Left colon (tissue), 2 donors: ENCODE measurements around the gene COL9A2. TPM values are rescaled to one million over a fixed set of nuclear protein-coding genes. Genes with fewer than 3 reads are reported as not detected.
"Not testable (repeated sequence)": the region's sequence is repeated elsewhere in the genome, so short reads cannot be mapped to it uniquely, and the experiment has no call there.

Experiments
- ATAC-seq: fragments of 200-7000 bp; cut with Tn5 transposase; one replicate; pipeline ENCODE4 v1.9.1; 2020; ENCODE audit warnings: mild to moderate bottlenecking, moderate library complexity
- DNase-seq, 2 donors: peaks; one replicate each; pipeline ENCODE4 v3.0.0-alpha.2; 2020
- intact Hi-C, 2 donors: fragments of 100-400 bp; cut with DNase I in 1 of 2; cut with micrococcal nuclease in 1 of 2; formaldehyde crosslinking; loops; one replicate each; pipeline versions ENCODE4 v1.11.2 to v1.14.0; 2022; cut with DNase I, micrococcal nuclease
- total RNA-seq, 2 donors: library from RNA; stranded (reverse); fragmentation: NEBNext Ultra II Directional; extraction: Animal tissue kit (Norgen Biotek cat#: 25700); gene quantifications; one replicate each; pipeline ENCODE4 v1.2.1, GENCODE V29; 2021
- donor health status: DM: no; HTN: no; CAD: no.
- donor health status: DM: yes; HTN: yes; CAD: no.

The COL9A2 gene
- total RNA-seq, 2 donors from 2014 or later, result 3.7 to 5.7 TPM

DNA sequence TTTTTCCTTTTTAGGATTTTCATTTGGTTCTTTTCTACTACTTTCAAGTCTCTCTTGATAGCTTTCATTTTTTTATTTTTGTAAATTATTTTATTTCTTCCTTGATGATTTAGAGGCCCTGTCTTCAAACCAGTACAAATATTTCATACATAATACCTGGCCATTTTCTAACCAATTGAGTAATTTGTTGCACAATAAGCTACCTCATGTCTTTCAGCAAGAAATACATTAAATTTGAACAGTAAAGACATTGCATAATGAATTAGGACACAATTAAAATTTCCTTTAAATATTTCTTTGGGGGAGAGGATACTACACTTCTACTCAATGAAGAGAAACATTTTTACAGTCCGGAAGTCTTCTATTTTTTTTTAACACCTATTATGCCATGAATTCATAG is 15.6 kb upstream of the COL9A2 start:
- ATAC-seq (no peak), DNase-seq (no peak)
- intact Hi-C loops, result no loop called here

DNA sequence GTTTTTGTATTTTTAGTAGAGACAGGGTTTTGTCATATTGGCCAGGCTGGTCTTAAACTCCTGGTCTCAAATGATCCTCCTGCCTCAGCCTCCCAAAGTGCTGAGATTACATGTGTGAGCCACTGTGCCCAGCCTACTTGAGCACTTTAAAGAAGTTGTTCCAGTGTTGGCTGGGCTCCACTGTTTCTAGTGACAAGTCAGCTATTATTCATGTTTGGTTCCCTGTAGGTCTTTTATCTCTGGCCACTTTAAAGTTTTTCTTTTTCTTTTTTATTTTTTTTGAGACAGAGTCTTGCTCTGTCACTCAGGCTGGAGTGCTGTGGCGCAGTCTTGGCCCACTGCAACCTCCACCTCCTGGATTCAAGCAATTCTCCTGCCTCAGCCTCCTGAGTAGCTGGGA is 14.3 kb upstream of the COL9A2 start:
- intact Hi-C loops, DNase-seq, ATAC-seq: not testable (repeated sequence)

DNA sequence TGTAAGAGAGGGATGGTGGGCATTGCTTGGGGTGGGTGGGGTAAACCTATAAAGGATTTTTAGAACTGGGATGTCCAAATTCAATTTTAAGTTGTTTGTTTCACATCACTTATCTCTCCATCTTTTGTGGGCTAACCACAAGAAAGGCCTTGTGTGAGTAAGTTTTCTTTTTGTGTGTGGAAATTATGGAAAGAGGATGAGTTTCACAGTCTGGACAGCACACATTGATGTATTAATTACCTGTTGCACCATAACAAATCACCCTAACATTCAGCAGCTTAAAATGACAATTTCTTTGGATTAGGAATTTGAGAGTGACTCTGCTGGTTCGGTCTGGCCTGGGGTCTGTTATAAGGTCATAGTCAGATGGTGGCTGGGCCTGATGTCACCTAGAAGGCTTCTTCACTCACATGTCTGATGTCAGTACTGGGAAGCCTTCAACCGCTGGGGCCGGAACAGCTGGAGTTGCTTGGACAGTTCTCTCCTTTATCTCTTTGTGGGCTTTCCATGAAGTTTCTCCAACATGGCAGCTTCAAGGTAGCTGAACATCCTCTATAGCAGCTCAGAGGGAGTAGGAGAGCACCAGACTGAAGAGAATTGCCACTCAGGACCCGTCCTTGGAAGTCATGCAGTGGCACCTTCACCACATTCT is 2.0 kb upstream of the COL9A2 start:
- intact Hi-C loops, result no loop called here
- ATAC-seq (no peak), DNase-seq (no peak)

DNA sequence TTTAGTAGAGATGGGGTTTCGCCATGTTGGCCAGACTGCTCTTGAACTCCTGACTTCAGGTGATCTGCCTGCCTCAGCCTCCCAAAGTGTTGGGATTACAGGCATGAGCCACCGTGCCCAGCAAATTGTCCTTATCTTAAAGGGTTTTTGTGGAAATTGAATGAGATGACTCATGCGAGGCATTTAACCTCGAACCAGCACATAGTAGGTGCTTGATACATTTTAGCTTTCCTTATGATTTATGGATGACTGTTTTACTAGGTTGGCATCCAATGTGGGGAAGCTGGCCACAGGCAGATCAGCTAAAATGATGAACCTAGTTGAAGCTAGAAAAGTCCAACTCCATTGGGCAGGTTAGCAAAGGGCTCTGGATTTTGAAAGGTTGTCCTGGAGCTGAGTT is 1.4 kb upstream of the COL9A2 start:
- intact Hi-C loops, result no loop called here
- ATAC-seq (no peak), DNase-seq (no peak)

DNA sequence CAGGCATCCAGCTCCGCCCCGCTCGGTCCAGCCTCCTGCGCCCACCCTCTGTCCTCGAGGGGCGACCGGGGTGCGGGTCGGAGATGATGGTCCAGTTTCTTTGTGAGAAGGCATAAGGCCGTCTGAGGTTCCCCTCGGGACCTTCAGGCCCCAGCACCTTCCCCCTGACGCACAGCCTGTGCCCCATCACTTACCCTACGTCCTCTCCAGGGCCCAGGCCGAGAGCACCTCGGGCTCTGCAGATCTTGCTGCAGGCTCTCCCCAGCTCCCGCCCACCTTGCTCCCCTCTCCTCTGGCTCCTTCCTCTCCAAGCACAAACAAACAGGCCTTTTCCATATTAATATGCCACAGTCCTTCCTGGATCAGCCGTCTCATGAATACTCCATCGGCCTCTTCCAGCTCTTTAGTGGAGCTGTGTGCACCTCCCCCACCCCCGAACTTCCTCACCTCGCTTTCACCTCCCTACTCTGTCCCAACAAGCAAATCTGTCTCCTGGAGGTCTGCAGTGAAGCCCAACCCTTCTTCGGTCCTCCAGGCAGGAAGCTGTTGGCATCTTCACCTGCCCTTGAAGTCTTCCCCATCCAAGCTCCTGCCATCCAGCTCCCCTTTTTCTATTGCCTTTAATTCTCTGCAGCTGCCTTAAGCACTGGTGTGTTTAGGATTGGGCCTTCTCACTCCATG is 448 bp upstream of the COL9A2 start:
- DNase-seq (no peak), ATAC-seq (no peak)
- intact Hi-C loops, result no loop called here

DNA sequence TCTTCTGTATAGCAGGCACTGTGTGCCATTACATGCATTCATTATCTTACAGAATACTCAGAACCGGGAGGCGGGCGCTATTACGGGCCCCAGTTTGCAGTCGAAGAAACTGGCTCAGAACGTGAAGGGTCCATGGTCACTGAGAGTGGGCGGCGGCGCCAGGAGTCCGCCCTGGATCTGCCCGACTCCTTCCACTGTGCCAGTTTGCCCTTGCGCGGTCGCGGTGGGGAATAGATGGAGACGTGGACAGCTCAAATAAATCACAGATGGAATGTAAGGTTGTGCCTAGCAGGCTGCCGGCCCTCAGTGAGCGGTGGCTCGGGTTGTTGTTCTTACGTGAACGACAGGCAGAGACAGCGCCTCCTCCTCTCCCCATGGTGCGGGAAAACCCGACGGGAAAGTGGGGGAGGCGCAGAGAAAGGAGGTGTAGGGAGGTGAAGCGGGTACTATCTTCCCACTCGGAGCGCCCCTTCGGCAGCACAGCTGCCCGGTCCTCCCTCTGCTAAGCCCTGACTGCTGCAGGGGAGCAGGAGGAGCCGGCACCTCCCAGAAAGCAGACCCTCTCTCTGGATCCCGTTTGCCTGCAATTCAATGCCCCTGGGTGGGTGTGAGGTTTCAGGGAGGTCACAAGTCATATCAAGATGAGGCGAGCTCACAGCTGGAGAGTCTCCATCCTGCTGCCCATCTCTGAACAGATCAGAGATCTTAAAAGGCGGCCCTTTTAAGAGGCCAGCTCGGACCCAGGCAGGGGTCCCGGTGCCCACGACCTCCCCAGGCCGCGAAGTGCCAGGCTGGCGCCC is 1.1 kb downstream of the COL9A2 start:
- ATAC-seq, result peak; percentile 26
- intact Hi-C loops, result no loop called here
- DNase-seq, result peak in 1 of 2 donors; percentile 41

DNA sequence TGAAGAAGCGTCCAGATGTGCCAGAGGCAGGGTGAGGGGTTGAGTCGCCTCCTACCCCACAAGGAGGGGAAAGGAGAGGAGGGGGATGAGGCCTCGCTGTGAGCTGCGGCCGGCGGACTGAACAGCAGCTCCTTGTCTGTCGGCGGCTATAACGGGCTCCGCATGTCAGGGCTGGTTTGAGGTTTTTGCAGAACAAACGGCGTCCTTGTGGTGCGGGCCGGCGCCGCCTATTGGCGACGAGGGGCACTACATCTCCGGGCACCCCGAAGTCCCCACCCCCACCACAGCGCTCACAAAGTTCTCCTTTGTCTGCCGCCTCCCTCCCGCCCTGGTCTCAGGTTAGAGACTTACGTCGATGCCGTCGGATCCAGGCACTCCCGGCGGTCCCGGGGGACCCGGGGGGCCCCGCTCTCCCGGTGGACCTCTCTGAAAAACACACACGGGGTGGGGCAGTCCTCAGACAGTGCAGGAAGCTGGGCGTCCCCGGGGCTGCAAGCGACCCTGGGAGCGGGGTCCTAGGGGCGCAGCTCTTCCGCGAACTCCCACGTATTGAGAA is 1.8 kb downstream of the COL9A2 start:
- ATAC-seq (peak; percentile 77), DNase-seq (peak; percentile 73 to 82)
- intact Hi-C loops, result no loop called here

DNA sequence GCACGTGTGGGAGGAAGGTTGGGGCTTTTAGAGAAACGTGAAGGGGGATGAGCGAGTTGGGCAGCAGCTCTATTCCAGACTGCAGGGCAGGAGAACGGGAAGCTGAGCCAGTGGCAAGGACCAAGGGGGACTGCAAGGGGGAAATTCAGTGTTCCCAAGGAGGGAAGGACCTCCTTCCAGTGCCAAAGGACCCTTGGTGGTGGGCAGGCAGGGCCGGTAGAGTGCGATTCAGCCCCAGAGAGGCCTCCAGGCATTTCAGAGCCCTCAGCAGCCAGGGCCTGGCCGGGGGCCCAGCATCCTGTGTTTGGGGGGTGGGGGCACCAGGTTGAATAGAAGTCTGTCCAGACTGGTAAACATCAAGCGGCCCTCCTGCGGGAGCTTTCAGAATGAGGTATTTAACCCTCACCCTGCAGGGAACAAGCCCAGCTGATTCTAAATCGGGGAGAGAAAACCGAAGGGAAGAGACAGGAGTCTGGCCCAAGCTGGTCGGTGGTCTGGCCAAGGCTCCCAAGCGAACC is 2.3 kb downstream of the COL9A2 start:
- DNase-seq (no peak), ATAC-seq (no peak)
- intact Hi-C loops, result no loop called here

DNA sequence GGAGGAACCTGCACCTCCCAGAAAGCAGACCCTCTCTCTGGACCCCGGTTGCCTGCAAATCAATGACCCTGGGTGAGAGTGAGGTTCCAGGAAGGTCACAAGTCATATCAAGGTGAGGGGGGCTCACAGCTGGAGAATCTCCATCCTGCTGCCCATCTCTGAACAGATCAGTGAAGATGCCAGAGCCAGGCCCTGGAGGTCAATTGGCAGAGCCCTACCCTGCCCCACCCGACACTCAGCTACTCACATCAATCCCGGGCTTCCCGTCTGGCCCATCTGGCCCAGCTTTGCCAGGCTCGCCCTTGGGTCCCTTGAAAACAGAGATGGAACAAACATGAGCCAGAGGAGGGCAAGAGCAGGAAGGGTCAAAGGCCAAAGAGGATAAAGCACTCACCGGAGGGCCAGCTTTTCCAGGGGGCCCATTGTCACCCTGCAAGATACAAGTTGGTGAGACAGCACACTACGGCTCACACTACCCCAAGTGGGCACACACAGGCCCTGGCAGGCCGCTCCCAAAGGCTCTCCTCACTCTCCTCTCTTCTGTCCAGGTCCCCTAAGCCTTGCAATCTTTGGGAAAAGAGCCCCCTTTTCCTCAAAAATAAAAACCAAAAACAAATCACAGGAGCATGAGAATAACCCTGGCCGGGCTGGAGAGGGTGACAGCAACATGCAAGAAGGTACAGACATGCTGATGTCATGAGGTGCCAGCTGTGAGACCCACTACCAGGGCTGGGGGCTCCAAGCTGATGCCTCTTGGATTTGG is 2.9 kb downstream of the COL9A2 start:
- intact Hi-C loops, result no loop called here
- DNase-seq, result no peak
- ATAC-seq, result no peak

DNA sequence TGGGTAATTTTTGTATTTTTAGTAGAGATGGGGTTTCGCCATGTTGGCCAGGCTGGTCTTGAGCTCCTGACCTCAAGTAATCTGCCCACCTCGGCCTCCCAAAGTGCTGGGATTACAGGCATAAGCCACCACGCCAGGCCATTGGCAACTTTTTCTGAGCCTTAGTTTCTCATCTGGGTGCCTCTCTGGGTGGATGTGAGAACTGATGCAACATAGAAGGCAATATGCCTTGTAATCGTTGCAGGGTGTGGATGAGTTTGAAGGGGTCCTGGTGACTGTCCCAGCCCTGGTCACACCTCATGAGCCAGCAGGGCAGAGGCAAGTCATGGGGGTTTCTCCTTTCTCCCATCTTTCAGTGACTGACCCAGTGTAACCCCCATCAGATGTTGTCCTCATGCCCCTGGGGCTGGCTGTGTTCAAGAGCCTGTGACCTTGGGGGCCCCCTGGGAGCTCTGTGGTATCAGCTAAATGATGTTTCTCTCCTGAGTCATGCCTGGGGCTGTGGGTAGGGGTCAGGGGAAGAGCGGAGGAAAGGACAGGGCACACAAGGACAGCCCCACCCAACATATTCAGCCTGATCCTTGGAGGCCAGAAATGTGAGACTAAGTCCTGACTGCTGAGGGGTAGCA is 3.6 kb downstream of the COL9A2 start:
- DNase-seq (no peak), ATAC-seq (no peak)
- intact Hi-C loops, result no loop called here

DNA sequence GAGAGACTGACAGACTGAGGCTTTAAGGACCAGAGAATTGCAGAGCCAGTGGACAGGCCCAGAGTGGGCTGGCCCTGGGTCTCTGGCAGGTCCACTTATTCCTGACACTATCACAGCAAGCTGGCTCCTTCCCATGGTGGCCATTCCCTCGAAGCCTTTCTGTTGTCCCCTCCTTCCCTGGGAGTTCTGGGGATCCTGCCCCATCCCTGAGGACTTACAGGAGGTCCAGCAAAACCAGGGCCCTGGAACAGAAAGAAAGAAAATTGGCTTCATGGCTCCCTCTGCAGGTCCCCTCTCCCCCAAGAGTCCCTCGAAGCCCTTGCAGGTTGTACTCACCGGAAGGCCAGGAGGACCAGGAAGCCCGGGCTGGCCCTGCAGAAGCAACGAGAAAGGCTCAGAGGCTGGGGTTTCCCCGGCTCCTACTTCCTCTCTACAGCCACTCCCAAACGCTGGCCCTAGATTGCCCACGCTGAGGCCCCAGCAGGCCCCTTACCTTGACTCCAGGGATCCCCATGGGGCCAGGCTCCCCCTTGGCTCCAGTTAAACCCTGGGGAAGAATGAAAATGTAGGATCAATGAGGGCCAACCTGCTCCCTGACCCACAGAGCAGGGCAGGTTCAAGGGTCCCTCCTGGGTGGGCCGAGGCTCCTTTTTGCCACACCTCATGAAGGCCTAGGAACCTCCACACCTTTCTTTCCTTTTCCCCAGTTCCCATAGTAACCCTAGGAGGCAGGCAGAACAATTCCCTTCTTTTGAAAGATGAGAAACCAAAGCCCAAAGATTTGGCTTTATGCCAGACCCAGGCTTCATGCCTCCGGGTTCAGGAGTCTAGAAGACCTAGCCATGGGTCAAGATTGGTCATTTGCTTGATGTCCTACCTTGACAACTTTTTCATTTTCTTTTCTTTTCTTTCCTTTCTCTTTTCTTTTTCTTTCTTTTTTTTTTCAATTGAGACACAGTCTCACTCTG is 4.6 kb downstream of the COL9A2 start:
- DNase-seq (peak; percentile 76 to 83), ATAC-seq (peak; percentile 84)
- intact Hi-C loops, result no loop called here

DNA sequence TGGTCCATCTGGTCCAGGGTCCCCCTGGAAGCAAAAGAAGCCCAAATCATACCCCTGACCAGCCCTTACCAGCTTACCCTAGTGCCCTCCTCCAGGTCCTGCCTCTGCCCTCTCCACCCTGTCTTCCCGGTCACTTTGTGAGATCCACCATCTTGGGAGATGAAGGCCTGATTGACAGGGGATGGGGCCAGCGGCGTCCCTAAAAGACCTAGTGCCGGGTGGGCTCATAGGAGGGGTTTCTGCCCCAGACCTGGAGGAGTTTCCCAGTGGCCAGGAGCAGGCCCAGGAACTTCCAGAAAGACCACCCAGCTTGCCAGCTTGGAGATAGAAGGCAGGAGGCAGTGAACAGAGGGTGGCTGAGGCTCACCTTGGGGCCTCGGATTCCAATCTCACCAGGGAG is 5.4 kb downstream of the COL9A2 start:
- ATAC-seq (no peak), DNase-seq (no peak)
- intact Hi-C loops, result no loop called here

DNA sequence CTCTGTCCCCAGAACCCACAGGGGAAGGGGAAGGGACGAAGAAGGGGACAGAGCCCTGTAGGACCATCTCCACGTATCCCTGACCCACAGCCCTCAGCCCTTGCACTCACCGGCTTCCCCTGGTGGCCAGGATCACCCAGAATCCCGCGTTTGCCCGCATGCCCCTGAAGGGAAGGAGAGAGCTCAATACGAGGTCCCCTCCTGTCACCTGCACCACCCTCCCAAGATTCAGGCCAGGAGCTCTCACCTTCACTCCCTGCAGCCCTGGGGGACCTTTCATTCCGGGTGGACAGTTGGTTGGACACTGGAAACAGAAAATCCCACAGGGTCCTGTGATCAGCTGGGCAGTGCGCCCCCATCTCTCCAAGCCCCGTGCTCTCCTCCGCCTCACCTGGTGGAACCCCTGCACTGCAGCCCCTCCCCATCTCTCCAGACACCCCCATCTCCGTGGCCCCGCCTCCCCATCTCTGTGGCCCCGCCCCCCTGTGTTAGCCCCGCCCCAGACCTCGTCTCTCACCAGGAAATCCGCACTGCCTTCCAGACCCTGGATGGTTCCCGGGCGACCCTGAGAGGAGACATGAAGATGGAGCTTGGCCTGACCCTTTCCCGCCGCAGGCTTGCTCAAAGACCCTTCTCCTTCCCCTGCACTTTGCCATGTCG is 6.0 kb downstream of the COL9A2 start:
- no peak for DNase-seq
- intact Hi-C loops, result no loop called here
- ATAC-seq, result no peak

DNA sequence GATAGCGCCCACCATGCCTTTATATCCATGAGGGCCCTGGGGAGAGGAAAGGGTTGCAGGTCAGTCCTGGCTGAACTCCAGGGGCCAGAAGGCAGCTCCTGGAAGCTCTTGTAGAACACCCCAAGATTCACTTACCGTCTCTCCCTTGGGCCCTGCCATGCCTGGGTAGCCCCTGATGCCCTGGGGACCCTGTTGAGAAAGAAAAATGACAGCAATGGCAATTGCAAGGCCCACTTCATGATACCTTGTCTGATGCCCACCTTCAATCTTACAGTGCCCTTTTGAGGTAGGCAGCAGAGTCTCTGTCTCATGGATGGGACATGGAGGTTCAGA is 7.0 kb downstream of the COL9A2 start:
- no peak for DNase-seq
- intact Hi-C loops, result no loop called here
- no peak for ATAC-seq

DNA sequence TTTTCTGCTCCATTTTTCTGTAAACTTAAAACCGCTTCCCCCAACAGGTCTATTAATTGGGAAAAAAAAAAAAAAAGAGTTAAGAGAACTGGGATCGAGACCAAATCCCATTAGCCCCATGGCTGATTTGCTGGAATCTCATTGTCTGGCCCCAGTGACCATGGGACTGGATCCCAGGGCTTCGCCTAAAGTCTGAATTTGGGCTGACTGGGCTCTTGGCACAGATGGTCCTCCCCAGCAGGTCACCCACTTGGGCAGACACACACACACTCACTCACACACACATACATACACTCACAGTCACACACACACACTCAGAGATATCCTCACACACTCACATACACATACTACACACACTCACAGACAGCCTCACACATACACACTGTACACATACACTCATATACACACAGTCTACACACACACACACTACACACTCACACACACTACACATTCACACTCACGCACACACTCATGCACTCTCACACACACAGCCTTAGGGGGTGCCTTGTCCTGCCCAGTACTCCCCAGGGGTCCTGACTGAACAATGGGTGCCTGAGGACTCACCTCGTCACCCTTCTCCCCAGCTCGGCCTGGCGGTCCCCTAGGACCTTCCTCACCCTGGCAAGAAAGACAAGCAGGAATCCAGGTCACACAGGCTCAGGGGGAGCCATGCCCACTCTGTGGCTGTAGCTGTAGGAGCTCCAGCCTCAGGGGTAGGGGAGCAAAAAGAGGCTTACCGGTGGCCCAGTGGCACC is 7.5 kb downstream of the COL9A2 start:
- intact Hi-C loops, result no loop called here
- ATAC-seq, result no peak
- no peak for DNase-seq

DNA sequence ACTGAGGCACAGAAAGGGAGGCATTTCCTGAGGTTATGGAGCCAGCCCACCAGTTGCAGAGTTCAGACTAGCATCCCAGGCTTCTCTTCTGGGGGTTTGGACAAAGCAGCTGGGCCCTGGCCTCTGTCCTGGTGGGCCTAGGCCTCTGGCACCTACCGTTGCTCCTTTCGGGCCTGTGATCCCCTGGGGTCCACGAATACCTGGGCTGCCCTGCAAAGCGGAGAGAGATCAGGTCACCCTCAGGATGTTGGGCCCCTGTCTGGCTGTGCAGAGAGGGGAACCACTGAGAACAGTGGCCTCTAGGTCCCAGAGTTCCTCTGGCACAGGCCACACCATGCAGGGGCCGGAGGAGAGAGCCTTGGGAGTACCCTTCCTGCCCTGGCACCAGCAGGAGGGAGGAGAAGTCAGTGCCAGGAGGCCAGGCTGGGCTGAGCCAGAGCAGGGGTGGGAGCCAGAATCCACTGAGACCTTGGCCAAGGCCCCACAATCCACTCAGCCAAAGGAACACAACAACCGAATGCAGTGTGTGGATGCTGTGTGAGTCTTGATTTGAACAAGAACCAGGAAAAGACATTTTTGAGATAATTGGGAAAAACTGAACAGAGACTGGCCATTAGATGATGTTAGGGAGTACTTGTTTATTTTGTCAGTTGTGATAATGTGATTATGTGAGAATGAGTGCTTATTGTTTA is 8.9 kb downstream of the COL9A2 start:
- intact Hi-C loops, result no loop called here
- no peak for DNase-seq
- ATAC-seq, result no peak
